B cell (primary cell): ENCODE results near the gene DIRAS1.

Source experiments
- CTCF ChIP-seq: fragments of 200-600 bp; IDR thresholded peaks from one replicate; pipeline ENCODE4 v1.8.0; 2022; ENCODE audit warnings: antibody characterized with exemption, mild to moderate bottlenecking
- EZH2 ChIP-seq: IDR thresholded peaks from 2 replicates; pipeline ENCODE4 v1.6.1; 2012; ENCODE audit warnings: borderline replicate concordance, low read depth, mild to moderate bottlenecking, moderate library complexity, low read length; ENCODE audit not compliant: insufficient read depth, poor library complexity, severe bottlenecking

GRCh38 chr19:2666344-2666994, 54.7 kb downstream of the DIRAS1 start:
- no peak for TF ChIP-seq CTCF
- TF ChIP-seq EZH2: no peak
